HG03571 (cell line): ENCODE measurements around the gene CYSTM1.

Experiments used
- ATAC-seq: cut with Tn5 transposase; IDR thresholded peaks from one replicate; pipeline ENCODE4 v1.9.1; 2021; ENCODE audit not compliant: unreplicated experiment

Gene CYSTM1

DNA sequence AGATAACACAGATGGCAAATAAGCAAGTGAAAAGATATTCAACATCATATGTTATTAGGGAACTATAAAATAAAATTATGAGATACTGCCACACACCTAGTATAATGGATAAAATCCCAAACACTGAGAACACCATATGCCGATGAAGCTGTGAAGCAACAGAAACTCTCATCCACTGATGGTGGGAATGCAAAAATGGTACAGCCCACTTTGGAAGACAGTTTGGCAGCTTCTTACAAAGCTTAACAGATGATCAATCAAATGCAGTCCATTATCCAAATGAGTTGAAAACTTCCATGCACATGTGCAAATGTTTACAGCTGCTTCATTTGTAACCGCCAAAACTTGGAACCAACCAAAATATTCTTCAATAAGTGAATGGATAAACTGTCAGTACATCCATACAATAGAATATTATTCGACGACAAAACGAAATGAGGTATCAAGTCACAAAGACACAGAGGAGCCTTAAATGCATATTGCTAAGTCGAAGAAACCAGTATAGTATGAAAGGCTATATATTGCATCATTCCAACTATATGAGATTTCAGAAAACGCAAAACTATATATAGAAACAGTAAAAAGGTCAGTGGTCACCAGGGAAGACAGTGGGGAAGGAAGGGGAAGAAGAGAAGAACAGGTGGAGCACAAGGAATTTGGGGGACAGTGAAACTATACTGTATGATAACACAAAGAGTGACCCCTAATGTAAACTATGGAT is 113.0 kb downstream of the CYSTM1 start:
- no peak for ATAC-seq

DNA sequence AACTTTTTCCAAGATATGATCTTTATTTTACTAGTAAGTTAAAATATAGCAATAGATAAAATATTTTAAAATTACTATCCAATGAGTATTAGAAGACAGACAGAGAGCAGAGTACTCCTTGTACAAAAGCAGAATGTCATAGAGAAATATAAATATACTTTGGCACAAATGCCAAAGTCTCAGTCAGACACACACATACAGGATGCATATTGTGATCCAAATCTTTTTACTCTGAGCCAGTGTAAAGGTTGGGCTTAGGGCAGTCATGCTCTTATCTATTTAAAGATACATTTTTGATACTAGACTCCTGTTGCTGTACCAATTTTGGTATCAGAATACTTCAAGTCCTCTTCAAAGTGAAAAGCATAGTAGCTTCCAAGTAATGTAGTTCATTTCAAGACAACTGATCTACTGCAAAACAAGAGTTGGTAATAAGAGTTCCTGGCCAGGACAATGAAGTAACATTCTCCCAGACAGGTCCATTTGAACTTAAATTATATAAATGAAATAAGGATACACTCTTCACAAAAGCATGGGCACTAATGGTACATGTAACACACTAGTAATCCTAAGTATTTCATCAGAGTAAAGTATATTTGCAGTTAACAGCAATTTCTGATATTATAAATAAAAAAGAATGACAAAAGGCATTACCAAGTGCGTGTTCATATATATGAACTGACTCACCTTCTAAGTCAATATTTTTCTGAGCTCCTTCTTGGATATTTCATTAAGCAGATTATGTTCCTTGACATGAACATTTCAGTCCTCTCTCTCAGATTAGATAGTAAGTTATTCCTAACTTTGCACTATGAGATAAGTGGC is 117.4 kb downstream of the CYSTM1 start:
- no peak for ATAC-seq
